GM19468 (cell line): ENCODE results near the gene ATP6V1D.
"Not testable (repeated sequence)": the region's sequence is repeated elsewhere in the genome, so short reads cannot be mapped to it uniquely, and the experiment has no call there.

Experiments
- ATAC-seq: cut with Tn5 transposase; IDR thresholded peaks from one replicate; pipeline ENCODE4 v1.9.1; 2021; ENCODE audit warnings: mild to moderate bottlenecking, moderate library complexity, moderate number of reproducible peaks; ENCODE audit not compliant: unreplicated experiment; ENCODE audit errors: extremely low read depth

Gene ATP6V1D

GRCh38 chr14:67371247-67372148 lies 11.9 kb upstream of the ATP6V1D start:
- ATAC-seq, result no peak

- no peak for ATAC-seq
Measured at GRCh38 chr14:67370830-67371229, 11.2 kb upstream of the ATP6V1D start.

GRCh38 chr14:67365476-67365875 lies 5.9 kb upstream of the ATP6V1D start:
- no peak for ATAC-seq

- ATAC-seq, result peak; percentile 1
Measured at GRCh38 chr14:67360470-67361206, 1.0 kb upstream of the ATP6V1D start.

- ATAC-seq, result no peak
Measured at GRCh38 chr14:67358924-67359774, 455 bp downstream of the ATP6V1D start.

- no peak for ATAC-seq
Measured at GRCh38 chr14:67357969-67358354, 1.6 kb downstream of the ATP6V1D start.

GRCh38 chr14:67357186-67357968 lies 2.2 kb downstream of the ATP6V1D start:
- ATAC-seq, result no peak

GRCh38 chr14:67352055-67352454 lies 7.5 kb downstream of the ATP6V1D start:
- ATAC-seq, result no peak

GRCh38 chr14:67345583-67345982 lies 14.0 kb downstream of the ATP6V1D start:
- ATAC-seq, result no peak

- ATAC-seq, result no peak
Measured at GRCh38 chr14:67343601-67344230, 15.9 kb downstream of the ATP6V1D start.

GRCh38 chr14:67341231-67341630 lies 18.4 kb downstream of the ATP6V1D start:
- not testable (repeated sequence) for ATAC-seq

GRCh38 chr14:67335781-67336180 lies 23.8 kb downstream of the ATP6V1D start:
- no peak for ATAC-seq

GRCh38 chr14:67332468-67332867 lies 27.1 kb downstream of the ATP6V1D start:
- no peak for ATAC-seq

- no peak for ATAC-seq
Measured at GRCh38 chr14:67331368-67332125, 28.1 kb downstream of the ATP6V1D start.

- ATAC-seq, result not testable (repeated sequence)
Measured at GRCh38 chr14:67329666-67330065, 29.9 kb downstream of the ATP6V1D start.

- no peak for ATAC-seq
Measured at GRCh38 chr14:67319142-67319541, 40.5 kb downstream of the ATP6V1D start.

- ATAC-seq, result no peak
Measured at GRCh38 chr14:67317822-67318221, 41.8 kb downstream of the ATP6V1D start.

- ATAC-seq, result no peak
Measured at GRCh38 chr14:67313153-67313552, 46.5 kb downstream of the ATP6V1D start.
